H9 (cell line): Measurements from ENCODE around the gene MATN4. TPM values are rescaled to one million over a fixed set of nuclear protein-coding genes. Genes with fewer than 3 reads are reported as not detected.

Source experiments
- DNase-seq: peaks from one replicate; pipeline ENCODE4 v3.0.0-alpha.2; 2017
- H2AFZ ChIP-seq: one replicate; pipeline ENCODE4 v1.6.1; 2013; ENCODE audit warnings: mild to moderate bottlenecking, low read length, control low read depth, moderate library complexity
- H2AK5ac ChIP-seq: 2 replicates; pipeline ENCODE4 v1.6.1; 2013; ENCODE audit warnings: low read length, control low read depth, mixed read lengths; ENCODE audit not compliant: insufficient read length
- H2BK120ac ChIP-seq: one replicate; pipeline ENCODE4 v1.6.1; 2013; ENCODE audit warnings: low read depth, mild to moderate bottlenecking, low read length, control low read depth, inconsistent platforms; ENCODE audit not compliant: poor library complexity, severe bottlenecking
- H2BK12ac ChIP-seq: 2 replicates; pipeline ENCODE4 v1.6.1; 2013; ENCODE audit warnings: low read length, control low read depth, mixed read lengths, low read depth; ENCODE audit not compliant: insufficient read length
- H2BK15ac ChIP-seq: 2 replicates; pipeline ENCODE4 v1.6.1; 2013; ENCODE audit warnings: low read depth, low read length, control low read depth
- H2BK20ac ChIP-seq: one replicate; pipeline ENCODE4 v1.6.1; 2013; ENCODE audit warnings: low read depth, mild to moderate bottlenecking, low read length, control low read depth, inconsistent platforms; ENCODE audit not compliant: poor library complexity, severe bottlenecking
- H2BK5ac ChIP-seq: 2 replicates; pipeline ENCODE4 v1.6.1; 2013; ENCODE audit warnings: low read length, control low read depth, mixed read lengths; ENCODE audit not compliant: insufficient read length
- H3K14ac ChIP-seq: 2 replicates; pipeline ENCODE4 v1.6.1; 2013; ENCODE audit warnings: low read length, control low read depth; ENCODE audit not compliant: insufficient read depth
- H3K18ac ChIP-seq: 2 replicates; pipeline ENCODE4 v1.6.1; 2013; ENCODE audit warnings: low read depth, mild to moderate bottlenecking, mixed read lengths, low read length, control low read depth; ENCODE audit not compliant: insufficient read length
- H3K23ac ChIP-seq: 2 replicates; pipeline ENCODE4 v1.6.1; 2013; ENCODE audit warnings: low read length, control low read depth, mixed read lengths, low read depth; ENCODE audit not compliant: insufficient read length
- H3K23me2 ChIP-seq: 2 replicates; pipeline ENCODE4 v1.6.1; 2013; ENCODE audit warnings: low read depth, mild to moderate bottlenecking, mixed read lengths, low read length, control low read depth; ENCODE audit not compliant: insufficient read length, poor library complexity, severe bottlenecking
- H3K27ac ChIP-seq: 2 replicates; pipeline ENCODE4 v1.5.1; 2013; ENCODE audit warnings: low read length, control low read depth, mixed read lengths, low read depth; ENCODE audit not compliant: insufficient read length
- H3K27me3 ChIP-seq: 2 replicates; pipeline ENCODE4 v1.6.1; 2013; ENCODE audit warnings: low read length, control low read depth, inconsistent platforms; ENCODE audit not compliant: insufficient read depth
- H3K4ac ChIP-seq: 2 replicates; pipeline ENCODE4 v1.6.1; 2013; ENCODE audit warnings: low read depth, mild to moderate bottlenecking, control low read depth, inconsistent platforms, low read length, moderate library complexity
- H3K4me1 ChIP-seq: 2 replicates; pipeline ENCODE4 v1.6.1; 2013; ENCODE audit warnings: low read length, control low read depth, inconsistent platforms; ENCODE audit not compliant: insufficient read depth
- H3K4me2 ChIP-seq: 2 replicates; pipeline ENCODE4 v1.6.1; 2013; ENCODE audit warnings: low read length, control low read depth, mixed read lengths; ENCODE audit not compliant: insufficient read length, insufficient read depth
- H3K56ac ChIP-seq: 2 replicates; pipeline ENCODE4 v1.6.1; 2013; ENCODE audit warnings: low read depth, mild to moderate bottlenecking, mixed read lengths, low read length, control low read depth; ENCODE audit not compliant: insufficient read length
- H3K79me1 ChIP-seq: 2 replicates; pipeline ENCODE4 v1.6.1; 2013; ENCODE audit warnings: low read depth, mild to moderate bottlenecking, moderate library complexity, low read length, control low read depth, inconsistent platforms; ENCODE audit not compliant: insufficient read depth, poor library complexity, severe bottlenecking
- H3K79me2 ChIP-seq: 2 replicates; pipeline ENCODE4 v1.6.1; 2013; ENCODE audit warnings: low read length, control low read depth, inconsistent platforms; ENCODE audit not compliant: insufficient read depth
- H3K9ac ChIP-seq: 2 replicates; pipeline ENCODE4 v1.6.1; 2013; ENCODE audit warnings: low read length, control low read depth, mixed read lengths; ENCODE audit not compliant: insufficient read length; ENCODE audit errors: extremely low read depth
- H3K9me3 ChIP-seq: one replicate; pipeline ENCODE4 v1.6.1; 2013; ENCODE audit warnings: low read depth, low read length, inconsistent platforms; ENCODE audit not compliant: control insufficient read depth
- H3T11ph ChIP-seq: one replicate; pipeline ENCODE4 v1.6.1; 2013; ENCODE audit warnings: mild to moderate bottlenecking, low read length, control low read depth, inconsistent platforms
- H4K20me1 ChIP-seq: one replicate; pipeline ENCODE4 v1.6.1; 2013; ENCODE audit not compliant: control insufficient read depth, insufficient read length, insufficient read depth
- H4K5ac ChIP-seq: 2 replicates; pipeline ENCODE4 v1.6.1; 2013; ENCODE audit warnings: low read depth, mild to moderate bottlenecking, mixed read lengths, low read length, control low read depth; ENCODE audit not compliant: insufficient read length
- H4K8ac ChIP-seq: replicated peaks from 2 replicates; pipeline ENCODE4 v1.6.1; 2013; ENCODE audit warnings: low read length, control low read depth, mixed read lengths, low read depth; ENCODE audit not compliant: insufficient read length
- H4K91ac ChIP-seq: 2 replicates; pipeline ENCODE4 v1.6.1; 2013; ENCODE audit warnings: low read depth, mild to moderate bottlenecking, moderate library complexity, mixed read lengths, low read length, control low read depth; ENCODE audit not compliant: insufficient read length
- H3K27ac Mint-ChIP-seq, 3 experiments: 2 replicates in 2 of 3; 3 replicates in 1 of 3; pipeline ENCODE4 v1.8.0; 2020 to 2021; ENCODE audit warnings: mixed read lengths in 3 of 3, mild to moderate bottlenecking in 1 of 3, moderate library complexity in 1 of 3
- H3K27me3 Mint-ChIP-seq: 2 replicates; pipeline ENCODE4 v1.8.0; 2021; ENCODE audit warnings: low read depth, mild to moderate bottlenecking, moderate library complexity, mixed read lengths
- H3K36me3 Mint-ChIP-seq, 3 experiments: 2 replicates in 2 of 3; 3 replicates in 1 of 3; pipeline ENCODE4 v1.8.0; 2020 to 2021; ENCODE audit warnings: low read depth in 3 of 3, mixed read lengths in 3 of 3; ENCODE audit not compliant: insufficient read depth in 1 of 3
- H3K4me1 Mint-ChIP-seq, 2 experiments: 2 replicates each; pipeline ENCODE4 v1.8.0; 2020; ENCODE audit warnings: mixed read lengths in 2 of 2
- H3K4me3 Mint-ChIP-seq, 2 experiments: 2 replicates in 1 of 2; 3 replicates in 1 of 2; pipeline ENCODE4 v1.8.0; 2020 to 2021; ENCODE audit warnings: mild to moderate bottlenecking in 2 of 2, mixed read lengths in 2 of 2, moderate library complexity in 1 of 2
- H3K9me3 Mint-ChIP-seq, 2 experiments: 2 replicates in 1 of 2; 3 replicates in 1 of 2; pipeline ENCODE4 v1.8.0; 2020; ENCODE audit warnings: mild to moderate bottlenecking in 2 of 2, mixed read lengths in 2 of 2, moderate library complexity in 1 of 2
- WGBS: extraction: QIAGEN DNeasy Blood & Tissue Kit; methylation state at CpG from one replicate; pipeline ENCODE4 v1.1.7; 2013; ENCODE audit warnings: missing lambda C conversion rate, low lambda C conversion rate, mixed read lengths; ENCODE audit not compliant: insufficient read length; ENCODE audit errors: extremely low coverage; 5-methylcytosine and 5-hydroxymethylcytosine counted together
- total RNA-seq: library from RNA; stranded (reverse); gene quantifications from 2 replicates; pipeline ENCODE4 v1.2.1, GENCODE V29; 2021
- TF ChIP-seq, protein P1 (sequence below): fragments of 200-600 bp; sonication (generic); conservative IDR thresholded peaks from 3 replicates; pipeline ENCODE4 v1.8.0; 2021; ENCODE audit warnings: antibody characterized with exemption, mild to moderate bottlenecking

Gene MATN4
- total RNA-seq, 1 experiment from 2014 or later, result 0.11 TPM

DNA sequence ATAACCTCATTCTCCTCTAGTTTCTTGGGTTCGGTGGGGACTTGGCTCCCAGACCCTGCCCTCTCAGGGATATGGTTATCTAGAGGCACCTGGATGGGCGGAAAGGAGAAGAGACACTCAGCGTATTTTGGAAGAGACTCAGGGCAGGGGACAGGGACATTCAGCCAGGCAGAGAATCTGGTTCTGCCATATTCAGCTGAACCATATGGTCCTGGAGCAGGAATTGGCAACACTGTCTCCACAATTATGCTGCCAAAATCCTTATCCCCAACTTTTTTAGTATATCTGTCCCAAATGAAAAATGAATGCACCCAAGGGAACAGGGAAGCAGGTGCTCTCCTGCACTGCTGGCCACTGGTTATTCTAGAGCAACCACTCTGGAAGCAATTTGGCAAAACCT, 22.4 kb upstream of the MATN4 start:
- Histone ChIP-seq H3K9me3 (no peaks in the 10 kb centered on the region), H3K4me1 (no peaks in the 10 kb centered on the region), H4K8ac (no peak overlapping the region), H2BK12ac (no peak overlapping the region), H4K20me1 (no peaks in the 10 kb centered on the region), H2BK20ac (no peak overlapping the region), H3T11ph (no peak overlapping the region), H3K18ac (no peak overlapping the region), H4K5ac (no peak overlapping the region), H2BK5ac (no peak overlapping the region), H3K23me2 (no peaks in the 10 kb centered on the region), H3K14ac (no peak overlapping the region), H3K56ac (no peak overlapping the region), H3K4ac (no peak overlapping the region), H3K9ac (no peak overlapping the region), H3K27ac (no peak overlapping the region), H3K79me1 (no peaks in the 10 kb centered on the region), H4K91ac (no peak overlapping the region), H2BK120ac (no peak overlapping the region), H3K27me3 (no peaks in the 10 kb centered on the region), H2AFZ (no peak overlapping the region), H3K23ac (no peak overlapping the region), H2AK5ac (no peak overlapping the region), H3K79me2 (no peaks in the 10 kb centered on the region), H2BK15ac (no peak overlapping the region), H3K4me2 (no peak overlapping the region)
- no peak overlapping the region for H3K4me3 Mint-ChIP-seq
- H3K4me1 Mint-ChIP-seq, result peaks cover 3 to 11% of the 10 kb centered on the region in 2 experiments
- TF ChIP-seq, protein P1, sequence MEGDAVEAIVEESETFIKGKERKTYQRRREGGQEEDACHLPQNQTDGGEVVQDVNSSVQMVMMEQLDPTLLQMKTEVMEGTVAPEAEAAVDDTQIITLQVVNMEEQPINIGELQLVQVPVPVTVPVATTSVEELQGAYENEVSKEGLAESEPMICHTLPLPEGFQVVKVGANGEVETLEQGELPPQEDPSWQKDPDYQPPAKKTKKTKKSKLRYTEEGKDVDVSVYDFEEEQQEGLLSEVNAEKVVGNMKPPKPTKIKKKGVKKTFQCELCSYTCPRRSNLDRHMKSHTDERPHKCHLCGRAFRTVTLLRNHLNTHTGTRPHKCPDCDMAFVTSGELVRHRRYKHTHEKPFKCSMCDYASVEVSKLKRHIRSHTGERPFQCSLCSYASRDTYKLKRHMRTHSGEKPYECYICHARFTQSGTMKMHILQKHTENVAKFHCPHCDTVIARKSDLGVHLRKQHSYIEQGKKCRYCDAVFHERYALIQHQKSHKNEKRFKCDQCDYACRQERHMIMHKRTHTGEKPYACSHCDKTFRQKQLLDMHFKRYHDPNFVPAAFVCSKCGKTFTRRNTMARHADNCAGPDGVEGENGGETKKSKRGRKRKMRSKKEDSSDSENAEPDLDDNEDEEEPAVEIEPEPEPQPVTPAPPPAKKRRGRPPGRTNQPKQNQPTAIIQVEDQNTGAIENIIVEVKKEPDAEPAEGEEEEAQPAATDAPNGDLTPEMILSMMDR, result no peak
- no peak for DNase-seq
- no peaks in the 10 kb centered on the region for H3K27me3 Mint-ChIP-seq
- H3K27ac Mint-ChIP-seq, result peak overlapping the region in 1 of 3 experiments; percentile 56; a peak in 2 of 7 replicates
- peaks cover 11 to 61% (median 59%) of the 10 kb centered on the region in 3 experiments; a peak in 6 of 7 replicates for H3K36me3 Mint-ChIP-seq
- H3K9me3 Mint-ChIP-seq, result no peaks in the 10 kb centered on the region
- WGBS, result no CpG with 5 or more reads among the region's 3 CpGs
